ENCODE data around the gene SLC6A5.

SLC6A5 gene

DNA sequence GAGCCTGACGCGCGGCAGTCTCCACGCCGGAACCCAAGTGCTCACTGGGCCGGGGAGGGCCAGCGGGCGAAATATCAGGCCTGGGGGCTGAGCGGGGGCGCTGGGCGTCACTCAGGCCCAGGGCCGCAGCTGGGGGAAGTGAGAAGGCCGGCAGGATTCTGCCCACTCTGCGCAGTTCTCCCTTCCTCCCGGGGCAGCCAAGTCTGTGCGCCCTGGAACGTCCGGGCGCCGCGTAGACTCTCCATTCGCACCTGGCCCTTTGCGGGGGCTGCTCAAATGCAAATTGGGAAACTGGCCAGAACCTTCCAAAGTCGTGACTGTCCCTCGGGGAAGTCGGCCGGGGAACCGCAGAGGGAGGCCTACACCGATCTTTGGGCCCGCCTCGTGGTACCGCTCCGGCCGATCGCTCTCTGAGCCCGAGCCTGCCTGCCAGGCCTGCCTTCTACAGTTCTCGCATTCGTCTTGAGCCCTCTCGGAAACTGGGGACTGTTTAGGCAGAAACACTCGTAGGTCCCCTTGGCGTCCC is 2.2 kb upstream of the SLC6A5 start:
- no peak for DNase-seq

DNA sequence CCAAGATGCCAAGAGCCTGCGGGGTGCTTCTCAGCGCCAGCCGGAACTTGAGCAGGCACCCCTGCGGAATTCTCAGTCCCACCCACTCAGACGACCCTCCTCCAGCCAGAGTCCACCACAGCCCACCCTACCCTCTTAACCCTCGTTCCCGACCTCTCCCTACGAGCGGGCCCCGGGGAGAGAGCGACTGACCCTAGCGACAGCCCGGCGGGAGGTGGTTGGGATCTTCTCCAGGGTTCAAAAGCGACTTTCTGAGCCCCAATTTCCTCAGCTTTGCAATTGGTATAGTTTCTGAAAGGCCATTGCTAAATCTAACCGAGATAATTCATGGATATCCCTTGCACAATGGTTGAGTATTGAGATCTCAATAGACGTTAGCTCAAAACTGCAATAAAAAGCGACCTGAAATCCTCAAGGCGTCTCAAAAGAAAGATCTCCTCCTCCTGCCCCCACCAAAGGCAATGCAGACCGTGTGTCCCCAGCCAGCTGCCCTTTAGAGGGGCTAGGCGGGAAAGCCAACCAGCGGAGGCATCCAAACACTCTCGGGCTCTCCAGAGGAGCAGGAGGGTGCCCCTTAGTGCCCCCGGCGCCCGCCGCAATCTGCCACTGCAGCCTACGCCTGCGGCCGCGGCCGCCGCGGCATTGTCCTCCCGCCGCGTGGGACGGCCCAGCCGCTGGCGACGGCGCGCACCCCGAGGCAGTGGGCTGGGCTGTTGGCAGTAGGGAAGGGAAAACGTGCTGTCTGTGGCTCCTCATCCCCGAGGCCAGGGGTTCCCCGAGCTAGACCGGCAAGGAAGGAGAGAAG is 1.5 kb upstream of the SLC6A5 start:
- no peak for DNase-seq

DNA sequence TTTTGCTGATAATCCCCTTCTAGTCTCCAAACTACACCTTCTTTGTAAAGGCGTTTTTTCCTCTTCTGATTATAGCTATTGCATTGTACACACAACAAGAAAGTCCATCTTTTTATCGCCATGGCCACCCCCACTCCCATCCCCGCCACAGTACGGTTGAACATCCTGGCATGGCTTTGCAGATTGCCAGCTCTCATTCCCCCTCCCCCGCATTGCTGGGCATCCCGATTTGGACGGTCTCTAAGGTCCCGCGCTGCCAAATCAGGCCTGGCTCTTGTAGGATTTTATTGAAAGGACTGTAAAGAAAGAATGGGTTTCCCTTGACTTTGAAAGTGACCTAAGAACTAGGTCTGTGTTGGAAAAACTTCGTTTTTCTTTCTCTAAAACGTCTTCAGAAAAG is 916 bp upstream of the SLC6A5 start:
- DNase-seq, result no peak

DNA sequence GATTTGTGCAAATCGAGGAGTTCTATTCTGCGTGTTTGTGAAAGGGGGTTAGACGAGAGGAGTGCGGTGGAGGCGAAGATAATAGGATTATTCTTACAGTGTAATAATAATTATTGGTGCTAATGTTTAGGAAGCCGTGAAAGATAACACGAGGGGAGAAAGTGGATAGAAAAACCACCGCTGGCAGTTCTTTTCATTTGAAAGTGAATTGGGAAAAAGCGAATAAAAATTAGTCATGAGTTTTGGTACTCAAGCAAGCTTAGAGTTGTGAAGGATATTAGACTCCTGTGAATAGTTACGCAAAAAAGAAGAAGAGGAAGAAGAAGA is 575 bp downstream of the SLC6A5 start:
- no peak for DNase-seq

DNA sequence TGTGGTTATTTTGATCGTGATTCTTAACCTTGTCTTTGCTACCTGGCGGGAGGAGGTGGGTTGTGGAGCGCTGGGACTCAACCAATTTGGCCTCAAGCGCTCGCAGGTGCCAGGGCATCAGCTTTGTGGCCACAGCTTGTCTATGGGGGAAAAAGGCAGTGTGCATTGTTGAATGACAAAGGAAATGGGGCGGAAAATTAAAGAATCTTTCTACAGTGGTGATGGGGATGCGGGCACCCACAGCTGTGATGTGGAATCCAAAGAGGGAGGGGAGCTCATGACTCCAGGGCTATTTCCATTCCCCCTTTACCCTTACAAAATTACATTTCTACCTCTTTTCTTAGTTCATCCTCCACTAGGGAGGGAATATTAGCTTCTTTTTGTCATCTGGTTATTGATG is 1.1 kb downstream of the SLC6A5 start:
- no peak for DNase-seq

DNA sequence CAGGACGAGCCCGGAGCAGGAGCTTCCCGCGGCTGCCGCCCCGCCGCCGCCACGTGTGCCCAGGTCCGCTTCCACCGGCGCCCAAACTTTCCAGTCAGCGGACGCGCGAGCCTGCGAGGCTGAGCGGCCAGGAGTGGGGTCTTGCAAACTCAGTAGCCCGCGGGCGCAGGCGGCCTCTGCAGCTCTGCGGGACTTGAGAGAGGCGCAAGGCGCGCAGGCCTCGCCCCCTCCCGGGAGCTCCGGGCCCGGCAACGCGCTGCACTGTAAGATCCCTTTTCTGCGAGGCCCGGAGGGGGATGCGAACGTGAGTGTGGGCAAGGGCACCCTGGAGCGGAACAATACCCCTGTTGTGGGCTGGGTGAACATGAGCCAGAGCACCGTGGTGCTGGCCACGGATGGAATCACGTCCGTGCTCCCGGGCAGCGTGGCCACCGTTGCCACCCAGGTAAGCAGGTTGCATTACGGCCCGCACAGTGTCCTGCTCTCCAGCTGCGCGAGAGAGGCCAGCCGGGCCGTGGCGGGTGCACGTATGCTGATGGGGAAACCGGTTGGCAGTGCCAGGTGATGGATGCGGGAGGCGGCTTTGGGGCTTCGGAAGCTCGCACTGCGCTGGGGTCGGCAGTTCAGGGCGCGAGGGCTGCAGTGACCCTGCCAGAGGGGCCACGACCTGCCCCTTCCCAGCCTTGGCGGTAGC is 2.0 kb downstream of the SLC6A5 start:
- no peak for DNase-seq

DNA sequence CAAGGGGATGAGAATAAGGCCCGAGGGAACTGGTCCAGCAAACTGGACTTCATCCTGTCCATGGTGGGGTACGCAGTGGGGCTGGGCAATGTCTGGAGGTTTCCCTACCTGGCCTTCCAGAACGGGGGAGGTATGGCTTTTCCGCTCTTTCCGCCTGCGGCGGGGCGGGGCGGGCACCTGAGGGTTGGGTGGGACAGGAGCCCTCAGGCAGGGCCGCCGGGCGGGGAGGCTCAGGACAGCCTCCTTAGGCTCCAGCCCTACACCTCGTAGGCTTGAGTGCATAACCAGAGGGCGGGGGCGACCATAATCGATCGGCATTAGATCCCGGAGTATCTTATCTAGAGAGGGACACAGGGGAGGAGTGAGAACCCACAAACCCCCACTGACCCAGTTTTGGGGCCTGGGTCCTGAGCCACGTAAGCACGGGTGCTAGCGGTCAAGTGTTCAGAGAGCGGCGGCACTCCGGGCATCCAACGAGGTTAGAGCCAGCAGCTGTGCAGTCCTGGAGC is 4.9 kb downstream of the SLC6A5 start:
- DNase-seq, result no peak

DNA sequence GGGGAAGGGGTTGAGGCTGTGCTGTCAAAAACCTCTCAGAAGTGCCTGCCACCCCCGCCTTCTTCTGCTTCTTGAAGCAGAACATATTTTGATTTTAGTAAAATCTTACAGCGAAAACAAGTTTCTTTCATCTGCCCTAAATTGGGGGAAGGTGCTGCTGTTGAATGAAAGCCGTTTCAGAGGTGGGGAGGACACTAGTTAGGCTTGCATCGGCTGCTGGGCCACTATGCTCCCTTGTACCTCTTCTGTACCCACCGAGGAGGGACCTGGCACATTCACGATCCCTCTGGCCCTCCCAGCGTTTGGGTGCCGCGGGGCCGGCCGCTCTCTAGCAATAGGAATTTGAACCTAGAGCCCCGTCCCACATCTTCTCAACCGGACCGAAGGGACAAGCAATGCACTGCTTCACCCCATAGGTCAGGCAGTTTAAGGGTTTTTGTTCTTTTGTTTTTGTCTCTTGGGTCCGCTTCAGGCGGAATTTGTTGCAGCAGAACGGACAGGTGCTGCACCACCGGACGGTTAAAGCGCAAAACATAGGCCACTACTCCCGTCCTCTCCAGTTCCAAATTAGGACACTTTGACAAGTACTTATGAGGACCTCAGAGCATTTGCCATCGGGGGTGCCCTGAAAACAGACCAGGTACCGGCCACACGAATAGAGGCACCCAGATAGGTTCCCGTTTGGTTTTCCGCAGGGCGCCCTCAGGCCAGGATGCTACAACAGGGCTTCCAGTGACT is 5.6 kb downstream of the SLC6A5 start:
- no peak for DNase-seq

DNA sequence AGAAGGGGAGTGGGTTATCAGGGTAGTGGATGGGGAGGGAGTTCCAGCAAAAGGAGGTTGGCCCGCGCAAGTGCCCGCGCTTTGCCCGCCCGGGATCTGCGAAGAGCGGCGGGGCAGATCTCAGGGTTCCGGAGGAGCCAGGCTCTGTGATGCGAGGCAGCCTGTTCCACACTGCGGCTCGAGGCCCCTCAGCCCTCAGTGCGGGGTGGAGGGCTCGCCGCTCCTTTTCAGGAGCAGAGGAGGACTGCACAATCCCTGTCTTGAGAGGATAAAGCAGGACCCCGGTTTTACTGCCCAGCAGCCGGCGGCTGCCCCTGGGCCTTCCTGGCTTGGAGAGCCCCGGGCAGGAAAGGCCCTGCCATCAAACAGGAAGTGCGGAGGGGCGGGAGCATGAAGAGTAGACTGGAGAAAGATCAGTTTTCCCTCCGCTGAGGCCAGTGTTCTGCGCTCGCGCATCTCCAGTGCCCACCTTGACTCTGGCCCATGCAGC is 6.2 kb downstream of the SLC6A5 start:
- DNase-seq, result no peak

DNA sequence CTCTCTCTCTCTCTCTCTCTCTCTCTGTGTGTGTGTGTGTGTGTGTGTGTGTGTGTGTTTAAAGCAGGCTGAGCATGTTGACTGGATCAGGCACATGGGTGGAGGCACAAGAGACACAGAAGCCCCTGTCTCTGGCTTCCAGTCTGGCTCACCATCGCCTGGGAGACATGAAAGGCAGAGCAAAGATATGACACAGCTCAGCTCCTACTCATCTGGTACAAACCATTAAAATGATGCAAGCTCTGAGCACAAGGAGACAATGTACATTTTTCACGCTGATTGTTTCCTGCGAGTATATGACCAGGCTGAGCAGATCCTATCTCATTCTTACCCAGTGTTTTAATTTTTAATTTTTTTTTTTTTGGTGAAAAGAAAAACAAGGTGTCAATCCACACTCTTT is 9.5 kb downstream of the SLC6A5 start:
- DNase-seq, result no peak

DNA sequence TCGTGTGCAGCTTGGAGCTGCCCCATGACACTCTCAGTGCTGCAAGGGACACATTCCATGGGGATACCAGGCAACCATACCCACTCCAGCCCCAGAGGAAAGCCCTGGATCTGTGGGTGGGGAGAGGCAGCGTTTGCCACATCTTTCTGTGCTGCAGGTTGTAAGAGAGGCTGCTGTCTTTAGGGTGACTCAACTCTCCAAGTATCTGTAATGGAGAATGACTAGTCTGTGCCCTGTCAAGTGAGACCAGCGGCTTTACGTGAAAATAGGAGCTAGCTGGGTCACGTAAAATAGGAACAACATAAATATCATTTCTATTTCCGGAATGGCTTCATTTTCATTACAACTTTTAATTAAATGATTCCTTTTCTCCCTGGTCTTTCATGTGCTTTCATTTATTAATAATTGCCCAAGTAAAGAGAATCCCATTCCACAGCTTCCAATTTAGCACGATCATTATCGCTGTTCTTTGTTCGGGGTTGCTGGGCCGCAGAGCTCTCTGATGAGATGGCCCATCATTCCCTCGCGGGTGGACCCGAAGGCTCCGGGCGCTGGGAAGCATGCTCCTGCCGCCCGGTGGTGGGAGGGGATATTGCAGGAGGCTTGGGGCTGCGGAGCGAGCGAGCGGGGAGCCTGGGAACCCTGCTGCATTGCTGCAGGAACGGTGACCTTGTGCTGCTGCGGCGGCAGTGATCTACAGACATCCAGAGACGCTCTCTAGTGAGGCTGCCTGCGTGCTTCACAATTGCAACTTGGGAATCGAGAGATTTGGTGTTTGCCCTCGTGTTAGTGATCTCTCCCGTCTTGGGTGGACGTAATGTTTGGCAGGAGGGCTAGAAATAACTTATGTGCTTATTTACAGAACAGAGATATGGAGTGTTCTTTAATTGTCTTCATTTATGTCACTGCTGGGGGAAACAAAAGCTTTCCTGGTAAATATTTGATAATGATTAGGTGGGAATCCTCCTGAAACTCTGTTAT is 10.6 kb downstream of the SLC6A5 start:
- peak; percentile 35 to 37 for DNase-seq

DNA sequence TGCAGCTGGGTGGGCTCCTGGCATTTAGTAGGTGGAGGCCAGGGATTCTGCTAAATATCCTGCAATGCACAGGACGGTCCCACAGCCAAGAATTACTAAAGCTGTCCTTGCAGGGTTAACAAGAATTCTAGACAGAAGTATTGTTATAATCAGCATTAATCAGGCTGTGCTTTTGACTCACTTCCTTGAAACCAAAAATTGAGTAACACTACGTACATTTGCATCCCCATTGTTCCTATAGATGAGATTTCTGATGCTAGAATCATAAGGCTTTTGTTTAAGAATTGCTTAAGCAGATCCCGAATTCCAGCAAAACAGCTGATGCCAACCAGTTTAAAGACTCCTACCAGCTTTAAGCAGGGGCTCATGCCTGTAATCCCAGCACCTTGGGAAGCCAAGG is 11.4 kb downstream of the SLC6A5 start:
- no peak for DNase-seq

DNA sequence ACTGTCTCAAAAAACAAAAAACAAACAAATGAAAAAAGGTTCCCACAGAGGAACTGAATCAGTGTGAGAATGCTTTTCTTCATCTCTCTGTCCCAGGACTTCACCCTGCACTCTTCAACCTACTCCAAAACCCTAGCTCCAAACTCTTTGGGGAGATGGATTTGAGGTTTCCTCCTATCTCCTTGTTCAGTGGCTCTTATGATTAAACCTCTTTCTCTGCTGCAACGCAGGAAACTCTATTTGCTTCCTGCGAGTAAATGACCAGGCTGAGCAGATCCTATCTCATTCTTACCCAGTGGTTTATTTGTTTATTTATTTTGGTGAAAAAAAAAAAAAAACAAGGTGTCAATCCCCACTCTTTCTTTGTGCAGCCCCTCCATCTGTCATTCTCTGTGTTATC is 12.0 kb downstream of the SLC6A5 start:
- no peak for DNase-seq

DNA sequence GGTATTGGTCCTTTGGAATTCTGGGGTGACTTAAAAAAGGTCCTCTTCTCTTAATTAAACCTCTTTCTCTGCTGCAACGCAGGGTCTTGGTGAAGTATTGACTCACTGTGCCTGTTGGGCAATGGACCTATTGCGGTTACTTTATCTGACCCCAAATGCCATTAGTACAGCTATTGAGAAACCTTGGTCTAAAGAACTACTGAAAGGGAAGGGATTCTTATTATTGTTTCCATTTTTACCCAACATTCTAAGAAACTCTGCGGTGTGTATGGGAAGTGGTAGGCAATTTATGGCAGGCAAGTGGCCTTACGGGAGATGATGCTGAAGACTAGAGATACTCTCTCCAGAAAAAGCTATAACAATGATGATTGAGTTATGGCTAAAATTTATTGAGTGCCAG is 12.5 kb downstream of the SLC6A5 start:
- no peak for DNase-seq

DNA sequence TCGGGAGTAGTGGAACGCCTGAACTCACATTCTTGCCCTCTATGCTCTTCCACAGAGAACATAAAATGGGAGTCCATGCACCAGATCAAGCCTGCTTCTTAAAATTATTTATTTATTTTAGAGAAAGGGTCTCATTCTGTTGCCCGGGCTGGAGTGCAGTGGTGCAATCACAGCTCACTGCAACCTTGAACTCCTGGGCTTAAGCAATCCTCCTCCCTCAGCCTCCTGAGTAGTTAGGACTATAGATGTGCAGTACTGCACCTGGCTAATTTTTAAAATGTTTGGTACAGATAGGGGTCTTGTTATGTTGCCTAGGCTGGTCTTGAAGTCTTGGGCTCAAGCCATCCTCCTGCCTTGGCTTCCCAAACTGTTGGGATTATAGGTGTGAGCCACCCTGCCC is 13.0 kb downstream of the SLC6A5 start:
- no peak for DNase-seq

DNA sequence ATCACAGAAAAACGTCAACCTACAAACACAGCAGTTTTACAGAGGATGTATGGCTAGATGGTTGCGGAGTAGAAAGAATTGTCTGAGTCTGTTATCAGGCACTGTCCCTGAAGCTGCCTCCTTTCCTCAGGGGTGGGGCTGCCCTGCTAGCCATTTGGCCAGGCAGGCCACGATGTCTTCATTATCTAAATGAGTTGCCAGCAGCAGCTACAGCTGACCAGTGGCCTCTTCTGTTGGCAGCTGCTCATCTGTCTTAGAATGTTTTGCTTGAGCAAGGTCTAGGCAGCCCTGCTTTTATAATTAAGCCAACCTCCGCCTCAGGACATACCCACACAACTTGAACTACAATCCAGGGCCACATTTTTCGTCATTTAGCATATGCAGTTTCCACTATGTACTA is 17.5 kb downstream of the SLC6A5 start:
- DNase-seq, result no peak

DNA sequence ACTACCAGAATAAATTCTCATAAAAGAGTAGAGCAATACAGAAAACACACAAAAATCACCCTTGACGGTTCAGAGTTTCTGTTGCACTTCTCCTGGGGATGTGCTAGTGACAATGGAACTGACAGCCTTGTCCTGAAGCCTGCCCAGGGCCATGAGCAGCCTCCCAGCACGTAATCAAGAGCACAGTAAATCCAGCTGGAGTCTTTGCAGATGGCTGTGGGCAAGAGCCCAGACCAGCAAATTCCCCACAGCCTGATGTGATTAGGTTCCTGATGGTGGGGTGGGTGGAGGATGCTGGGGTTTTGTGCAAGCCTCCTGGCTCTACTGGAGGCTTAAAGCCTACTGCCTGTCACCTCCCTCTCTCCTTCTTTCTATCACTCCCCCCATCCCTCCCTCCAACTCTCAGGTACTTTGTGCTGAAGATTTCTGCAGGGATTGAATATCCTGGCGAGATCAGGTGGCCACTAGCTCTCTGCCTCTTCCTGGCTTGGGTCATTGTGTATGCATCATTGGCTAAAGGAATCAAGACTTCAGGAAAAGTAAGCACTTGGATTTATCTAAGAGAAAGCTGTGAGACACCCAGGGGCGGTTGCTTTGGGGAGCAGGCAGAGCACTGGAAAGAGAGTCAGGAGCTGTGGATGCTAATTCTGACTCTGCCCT is 18.1 kb downstream of the SLC6A5 start:
- DNase-seq, result no peak

DNA sequence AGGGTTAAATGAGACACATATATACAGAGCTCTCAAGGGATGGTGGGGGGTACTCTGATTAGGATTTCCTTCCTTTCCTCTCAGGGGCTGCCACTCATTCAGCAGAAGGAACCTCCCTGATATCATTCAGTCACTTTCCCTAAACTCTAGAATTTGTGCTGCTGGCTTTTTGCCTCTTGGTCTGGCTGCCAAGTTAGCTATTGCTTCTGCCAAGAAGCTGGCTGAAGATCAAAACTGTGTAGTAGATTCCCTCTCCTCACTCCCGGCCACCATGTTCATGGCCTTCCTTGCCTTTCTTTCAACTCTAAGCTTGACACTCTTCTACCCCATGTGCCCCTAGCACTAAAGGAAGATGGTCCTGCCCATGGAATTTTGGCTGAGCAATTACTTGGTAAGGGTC is 18.7 kb downstream of the SLC6A5 start:
- no peak for DNase-seq

DNA sequence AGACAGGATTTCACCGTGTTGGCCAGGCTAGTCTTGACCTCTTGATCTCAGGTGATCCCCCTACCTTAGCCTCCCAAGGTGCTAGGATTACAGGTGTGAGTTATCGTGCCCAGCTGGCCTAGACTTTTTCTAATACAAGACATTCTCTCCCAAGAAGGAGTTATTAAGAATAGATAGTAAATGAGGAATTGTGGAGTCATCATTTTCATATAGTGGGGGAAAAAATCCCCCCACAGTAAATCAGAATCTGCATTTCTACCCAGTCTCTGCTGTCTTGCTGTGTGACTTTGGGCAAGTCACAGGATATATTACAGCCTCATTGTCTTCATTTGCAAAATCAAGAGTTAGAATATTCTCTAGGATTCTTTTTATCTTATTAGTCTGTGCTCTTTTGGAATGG is 21.6 kb downstream of the SLC6A5 start:
- no peak for DNase-seq

DNA sequence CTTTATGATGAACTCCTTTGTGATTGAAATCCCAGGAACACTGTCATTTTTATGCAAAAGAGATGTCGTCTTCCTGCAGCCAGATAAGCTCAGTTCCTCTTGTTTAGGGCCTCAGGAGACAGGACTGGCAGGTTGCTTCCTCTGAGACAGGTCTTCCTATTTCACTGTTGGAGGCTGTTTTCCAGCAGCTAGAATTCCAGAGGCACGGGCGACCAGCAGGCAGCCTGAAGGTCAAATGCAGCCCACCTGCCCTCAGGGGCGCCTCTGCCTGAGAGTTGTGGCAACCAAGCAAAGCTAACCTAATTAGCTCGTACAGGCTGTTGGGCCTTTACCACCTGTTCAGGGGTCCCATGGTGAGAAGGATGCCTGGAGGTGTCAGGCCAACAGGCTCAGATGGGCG is 22.3 kb downstream of the SLC6A5 start:
- DNase-seq, result no peak

DNA sequence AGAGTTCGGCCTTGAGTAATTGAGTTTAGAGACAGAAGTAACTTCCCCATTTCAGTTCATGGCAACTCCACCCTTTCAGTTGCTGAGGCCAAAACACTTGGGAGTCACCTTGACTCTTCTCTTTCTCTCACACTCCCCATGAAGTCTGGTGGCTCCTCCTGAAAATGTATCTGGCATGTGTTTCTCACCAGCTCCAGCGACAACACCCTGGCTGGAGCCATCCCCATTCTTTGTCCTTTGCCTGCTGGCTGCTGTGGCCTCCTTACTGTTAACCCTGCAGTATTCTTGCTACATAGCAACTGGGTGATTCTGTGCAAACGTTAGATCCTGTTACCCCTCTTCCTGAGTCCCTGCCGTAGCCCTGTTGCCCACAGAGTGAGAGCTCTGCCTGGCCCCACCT is 23.8 kb downstream of the SLC6A5 start:
- DNase-seq, result no peak

DNA sequence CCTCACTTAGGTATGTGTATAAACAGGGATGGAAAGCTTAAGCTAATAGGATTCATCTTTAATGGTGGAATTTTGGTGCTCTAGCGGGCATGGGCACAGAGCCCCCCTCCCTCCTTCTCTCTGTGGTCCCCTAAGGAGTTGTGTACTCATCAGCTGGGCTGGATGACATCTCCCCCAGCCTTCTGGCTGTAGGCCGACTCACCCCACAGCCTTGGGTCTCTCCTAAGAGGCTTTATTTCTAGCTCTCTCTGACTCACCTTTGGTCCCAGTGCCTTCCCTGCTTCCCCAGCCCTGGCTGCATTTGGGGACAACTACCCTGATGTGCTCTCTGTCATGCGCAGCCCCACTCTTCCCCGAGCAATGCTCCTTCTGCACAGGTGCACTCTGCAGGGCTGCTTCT is 26.9 kb downstream of the SLC6A5 start:
- DNase-seq, result no peak

All from CD4-positive, alpha-beta T cell treated with Interleukin-4 for 1 hour (primary cell).